ENCODE data around the gene USF2. TPM values are rescaled to one million over a fixed set of nuclear protein-coding genes. Genes with fewer than 3 reads are reported as not detected.

Gene USF2
- total RNA-seq, 3 donors from 2014 or later = 72.7 to 117 (median 77.3) TPM

DNA sequence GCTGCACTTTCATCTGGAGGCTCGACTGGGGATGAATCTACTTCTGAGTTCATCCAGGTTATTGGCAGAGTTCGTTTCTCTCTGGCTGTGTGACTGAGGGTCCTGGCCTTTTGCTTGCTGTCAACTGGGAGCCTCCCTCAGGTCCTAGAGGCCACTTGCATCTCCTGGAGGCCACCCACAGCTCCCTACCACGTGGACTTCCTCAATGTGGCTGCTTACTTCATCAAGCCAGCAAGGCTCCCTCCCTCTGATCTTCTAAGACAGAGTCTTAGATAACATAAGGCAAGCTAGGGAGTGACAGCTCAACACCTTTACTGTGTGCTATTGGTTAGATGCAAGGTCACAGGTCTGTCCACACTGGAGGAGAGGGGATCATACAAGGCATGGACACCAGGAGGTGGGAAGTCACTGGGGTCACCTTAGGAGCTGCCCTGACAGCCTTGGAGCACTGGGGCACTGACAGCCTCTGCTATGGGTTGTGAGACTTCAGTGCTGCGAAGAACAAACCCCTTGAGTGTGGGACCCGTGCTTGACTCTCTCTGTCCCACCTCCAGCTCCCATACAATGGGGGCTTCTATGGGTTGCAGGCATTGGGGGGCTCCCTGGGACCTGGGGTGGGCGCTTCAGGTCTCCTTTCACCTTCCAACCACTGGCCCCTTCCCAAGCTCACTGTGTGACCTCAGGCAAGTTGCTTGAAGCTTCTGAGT lies 45.5 kb upstream of the USF2 start:
- Histone ChIP-seq H3K27me3 (no peaks in the 10 kb centered on the region), H3K9me3 (no peaks in the 10 kb centered on the region), H3K27ac (no peak overlapping the region), H3K4me3 (no peak overlapping the region), H3K4me1 (no peaks in the 10 kb centered on the region), H3K36me3 (no peaks in the 10 kb centered on the region)
- TF ChIP-seq POLR2AphosphoS5 (IDR thresholded peaks at IDR 0.05) (no peak), CTCF (IDR thresholded peaks at IDR 0.05) (no peak), POLR2A (IDR thresholded peaks at IDR 0.05) (no peak)
- no peak for DNase-seq (ENCODE audit: low spot score in 2 of 2)
- intact Hi-C loops (cut with DNase I; ENCODE audit: low total_unique reads) = no loop called here

GRCh38 chr19:35223862-35224505 lies 44.8 kb upstream of the USF2 start:
- Histone ChIP-seq H3K27ac (no peak overlapping the region), H3K9me3 (no peaks in the 10 kb centered on the region), H3K4me1 (no peaks in the 10 kb centered on the region), H3K36me3 (no peaks in the 10 kb centered on the region), H3K27me3 (no peaks in the 10 kb centered on the region), H3K4me3 (no peak overlapping the region)
- DNase-seq (ENCODE audit: low spot score in 2 of 2) = no peak
- intact Hi-C loops (cut with DNase I; ENCODE audit: low total_unique reads) = no loop called here
- no peak for TF ChIP-seq POLR2A (IDR thresholded peaks at IDR 0.05)
- no peak for TF ChIP-seq POLR2AphosphoS5 (IDR thresholded peaks at IDR 0.05)
- TF ChIP-seq CTCF (IDR thresholded peaks at IDR 0.05) = no peak

DNA sequence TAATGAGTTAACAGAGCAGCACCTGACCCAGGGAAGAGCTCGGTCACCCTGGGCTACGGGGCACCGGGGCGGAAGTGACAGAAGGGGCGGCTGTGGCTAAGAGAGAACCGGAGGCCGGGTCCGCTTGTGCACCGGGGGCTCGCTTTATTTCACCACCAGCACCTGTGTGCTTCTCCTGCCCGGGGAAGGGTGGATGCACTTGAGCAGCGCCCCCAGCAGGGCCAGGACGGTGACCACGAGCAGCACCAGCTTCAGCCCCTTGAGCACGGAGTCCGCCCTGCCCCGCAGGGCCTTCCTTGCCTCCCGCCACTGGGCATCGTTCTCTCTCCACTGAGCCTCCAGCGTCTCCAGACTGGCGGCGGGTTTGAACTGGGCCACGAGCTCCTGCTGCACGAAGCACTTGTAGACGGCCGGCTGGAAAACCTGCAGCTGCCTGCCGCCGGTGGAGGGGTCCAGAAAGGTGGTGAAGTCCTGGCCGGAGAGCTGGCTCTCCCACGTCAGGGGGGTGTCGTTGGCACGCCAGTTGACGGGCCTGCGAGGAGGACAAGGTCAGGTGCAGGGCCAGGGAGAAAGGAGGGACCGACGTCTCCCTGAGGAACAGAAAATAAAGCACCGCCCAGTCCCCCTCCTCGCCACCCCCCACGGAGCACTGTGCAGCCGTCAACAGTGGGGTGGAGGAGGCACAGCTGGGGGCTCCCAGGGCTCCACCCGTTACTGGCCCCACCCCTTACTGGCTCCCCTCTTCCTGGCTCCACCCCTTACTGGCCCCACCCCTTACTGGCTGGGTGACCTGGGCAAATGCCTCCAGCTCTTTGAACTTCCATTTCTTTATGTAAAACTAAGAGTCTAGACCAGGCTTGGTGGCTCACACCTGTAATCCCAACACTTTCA lies 43.8 kb upstream of the USF2 start:
- no peak for DNase-seq (ENCODE audit: low spot score in 2 of 2)
- no peak overlapping the region for H3K27ac ChIP-seq
- intact Hi-C loops (cut with DNase I; ENCODE audit: low total_unique reads) = no loop called here

GRCh38 chr19:35225951-35226350 lies 42.8 kb upstream of the USF2 start:
- Histone ChIP-seq H3K9me3 (no peaks in the 10 kb centered on the region), H3K27ac (no peak overlapping the region), H3K4me3 (no peak overlapping the region), H3K4me1 (no peaks in the 10 kb centered on the region), H3K36me3 (no peaks in the 10 kb centered on the region), H3K27me3 (no peaks in the 10 kb centered on the region)
- TF ChIP-seq CTCF (IDR thresholded peaks at IDR 0.05) (no peak), POLR2A (IDR thresholded peaks at IDR 0.05) (no peak), POLR2AphosphoS5 (IDR thresholded peaks at IDR 0.05) (no peak)
- intact Hi-C loops (cut with DNase I; ENCODE audit: low total_unique reads) = no loop called here
- DNase-seq (ENCODE audit: low spot score in 2 of 2) = no peak

More for the DNA sequence above, 43.8 kb upstream of the USF2 start:
- H3K9me3 ChIP-seq = no peaks in the 10 kb centered on the region
- H3K4me3 ChIP-seq = no peak overlapping the region
- H3K27me3 ChIP-seq = no peaks in the 10 kb centered on the region
- no peaks in the 10 kb centered on the region for H3K4me1 ChIP-seq
- no peaks in the 10 kb centered on the region for H3K36me3 ChIP-seq
- TF ChIP-seq CTCF (IDR thresholded peaks at IDR 0.05) (no peak), POLR2AphosphoS5 (IDR thresholded peaks at IDR 0.05) (no peak), POLR2A (IDR thresholded peaks at IDR 0.05) (no peak)
